HEK293 (cell line): ENCODE measurements around the gene ZNF423.

Experiments
- GLIS1 ChIP-seq: fragments of 450-650 bp; formaldehyde crosslinking; IDR thresholded peaks from 2 replicates; pipeline ENCODE4 v1.5.1; 2016; ENCODE audit warnings: missing biosample characterization, missing genetic modification characterization
- IKZF3 ChIP-seq: fragments of 450-650 bp; IDR thresholded peaks from 2 replicates; pipeline ENCODE4 v1.5.0; 2018; ENCODE audit warnings: missing biosample characterization, mild to moderate bottlenecking, missing genetic modification characterization, moderate library complexity
- ZNF394 ChIP-seq: fragments of 450-650 bp; formaldehyde crosslinking; IDR thresholded peaks from 2 replicates; pipeline ENCODE4 v1.5.1; 2016; ENCODE audit warnings: missing biosample characterization, missing genetic modification characterization, mild to moderate bottlenecking, moderate library complexity, borderline replicate concordance
- TF ChIP-seq, protein P1 (sequence below): fragments of 450-650 bp; formaldehyde crosslinking; IDR thresholded peaks from 2 replicates; pipeline ENCODE4 v1.5.1; 2016; ENCODE audit warnings: missing biosample characterization, missing genetic modification characterization, low read depth
- TF ChIP-seq, protein P2 (sequence below): fragments of 450-650 bp; formaldehyde crosslinking; IDR thresholded peaks from 2 replicates; pipeline ENCODE4 v1.5.1; 2016; ENCODE audit warnings: missing biosample characterization, missing genetic modification characterization

DNA sequence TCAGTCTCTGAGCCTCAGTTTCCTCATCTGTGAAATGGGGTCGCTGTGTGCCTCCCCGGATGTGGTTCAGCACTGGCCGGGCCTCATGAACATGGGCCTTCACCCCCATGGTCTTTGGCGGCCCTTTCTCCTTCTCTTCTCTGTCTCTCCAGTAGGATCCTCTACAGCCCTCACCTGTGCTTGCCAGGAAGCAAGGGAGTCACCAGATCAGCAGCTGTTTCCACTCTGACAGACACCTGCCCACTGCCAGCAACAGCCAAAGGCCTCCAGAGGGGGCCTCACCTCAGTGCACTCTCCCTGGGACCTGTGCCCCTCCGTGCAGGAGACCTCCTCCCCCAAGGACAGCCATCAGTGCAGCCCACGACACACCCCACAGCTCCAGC is 392.9 kb downstream of the ZNF423 start:
- TF ChIP-seq GLIS1: no peak
- TF ChIP-seq, protein P1, sequence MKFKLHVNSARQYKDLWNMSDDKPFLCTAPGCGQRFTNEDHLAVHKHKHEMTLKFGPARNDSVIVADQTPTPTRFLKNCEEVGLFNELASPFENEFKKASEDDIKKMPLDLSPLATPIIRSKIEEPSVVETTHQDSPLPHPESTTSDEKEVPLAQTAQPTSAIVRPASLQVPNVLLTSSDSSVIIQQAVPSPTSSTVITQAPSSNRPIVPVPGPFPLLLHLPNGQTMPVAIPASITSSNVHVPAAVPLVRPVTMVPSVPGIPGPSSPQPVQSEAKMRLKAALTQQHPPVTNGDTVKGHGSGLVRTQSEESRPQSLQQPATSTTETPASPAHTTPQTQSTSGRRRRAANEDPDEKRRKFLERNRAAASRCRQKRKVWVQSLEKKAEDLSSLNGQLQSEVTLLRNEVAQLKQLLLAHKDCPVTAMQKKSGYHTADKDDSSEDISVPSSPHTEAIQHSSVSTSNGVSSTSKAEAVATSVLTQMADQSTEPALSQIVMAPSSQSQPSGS (tag by site-specific recombination): no peak
- TF ChIP-seq, protein P2, sequence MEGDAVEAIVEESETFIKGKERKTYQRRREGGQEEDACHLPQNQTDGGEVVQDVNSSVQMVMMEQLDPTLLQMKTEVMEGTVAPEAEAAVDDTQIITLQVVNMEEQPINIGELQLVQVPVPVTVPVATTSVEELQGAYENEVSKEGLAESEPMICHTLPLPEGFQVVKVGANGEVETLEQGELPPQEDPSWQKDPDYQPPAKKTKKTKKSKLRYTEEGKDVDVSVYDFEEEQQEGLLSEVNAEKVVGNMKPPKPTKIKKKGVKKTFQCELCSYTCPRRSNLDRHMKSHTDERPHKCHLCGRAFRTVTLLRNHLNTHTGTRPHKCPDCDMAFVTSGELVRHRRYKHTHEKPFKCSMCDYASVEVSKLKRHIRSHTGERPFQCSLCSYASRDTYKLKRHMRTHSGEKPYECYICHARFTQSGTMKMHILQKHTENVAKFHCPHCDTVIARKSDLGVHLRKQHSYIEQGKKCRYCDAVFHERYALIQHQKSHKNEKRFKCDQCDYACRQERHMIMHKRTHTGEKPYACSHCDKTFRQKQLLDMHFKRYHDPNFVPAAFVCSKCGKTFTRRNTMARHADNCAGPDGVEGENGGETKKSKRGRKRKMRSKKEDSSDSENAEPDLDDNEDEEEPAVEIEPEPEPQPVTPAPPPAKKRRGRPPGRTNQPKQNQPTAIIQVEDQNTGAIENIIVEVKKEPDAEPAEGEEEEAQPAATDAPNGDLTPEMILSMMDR (tag by site-specific recombination): no peak
- no peak for TF ChIP-seq IKZF3 (tag by site-specific recombination)
- TF ChIP-seq ZNF394 (tag by site-specific recombination): no peak
